ENCODE results near the gene BAIAP2L2.

- no peak for TF ChIP-seq CTCF (conservative IDR thresholded peaks at IDR 0.05; ENCODE audit: low read depth in 2 of 2)
- no peak for TF ChIP-seq ZNF331 (CRISPR knock-in tag; IDR thresholded peaks at IDR 0.05; ENCODE audit: low read depth)
- TF ChIP-seq POLR2AphosphoS5 (IDR thresholded peaks at IDR 0.05; ENCODE audit: low read depth): no peak
- no peak for TF ChIP-seq CREB1 (CRISPR knock-in tag; IDR thresholded peaks at IDR 0.05; ENCODE audit: low read depth)
- no peak for TF ChIP-seq ZNF462 (CRISPR knock-in tag; IDR thresholded peaks at IDR 0.05)
- TF ChIP-seq EZH2 (IDR thresholded peaks at IDR 0.05; ENCODE audit: low read depth, unreplicated experiment): no peak
- no peak for TF ChIP-seq EZH2phosphoT487 (IDR thresholded peaks at IDR 0.05; ENCODE audit: unreplicated experiment)
- TF ChIP-seq ZNF114 (CRISPR knock-in tag; IDR thresholded peaks at IDR 0.05): no peak
- no peak for TF ChIP-seq REST (IDR thresholded peaks at IDR 0.05; ENCODE audit: unreplicated experiment)
- no peak for TF ChIP-seq STAT1 (IDR thresholded peaks at IDR 0.05; ENCODE audit: unreplicated experiment)
These were observed 17.4 kb upstream of the BAIAP2L2 start for GRCh38 chr22:38127869-38128268.
